HL-60/S4 treated with retinoic acid at 250 ng/mL for 4 days and 3 days (cell line): ENCODE data around the gene NYAP2.

Experiments used
- in situ Hi-C: fragments of 300-500 bp; cut with MboI; formaldehyde crosslinking; loops from 2 replicates; pipeline ENCODE4 v1.7.0; 2022; ENCODE audit warnings: low sequenced_read_pairs

The NYAP2 gene

DNA sequence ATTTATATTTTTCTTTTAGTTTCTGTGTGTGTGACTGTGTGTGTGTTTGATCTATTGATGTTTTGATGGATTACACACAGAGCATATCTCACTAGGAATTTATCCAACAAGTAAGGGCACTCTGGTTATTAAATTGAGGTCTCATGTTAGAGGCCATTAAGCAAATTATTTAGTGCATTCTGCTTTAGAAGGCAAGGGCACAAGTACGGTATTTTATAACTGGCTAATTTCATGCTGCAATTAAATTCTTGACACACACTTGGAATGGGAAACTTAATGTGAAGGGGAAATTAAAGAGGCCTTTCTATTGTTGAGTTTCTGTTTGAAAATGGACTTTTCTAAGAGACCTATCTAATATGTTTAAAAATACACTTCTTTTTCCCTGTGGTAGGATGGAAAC lies 25.8 kb downstream of the NYAP2 start:
- in situ Hi-C loops, result no loop called here

DNA sequence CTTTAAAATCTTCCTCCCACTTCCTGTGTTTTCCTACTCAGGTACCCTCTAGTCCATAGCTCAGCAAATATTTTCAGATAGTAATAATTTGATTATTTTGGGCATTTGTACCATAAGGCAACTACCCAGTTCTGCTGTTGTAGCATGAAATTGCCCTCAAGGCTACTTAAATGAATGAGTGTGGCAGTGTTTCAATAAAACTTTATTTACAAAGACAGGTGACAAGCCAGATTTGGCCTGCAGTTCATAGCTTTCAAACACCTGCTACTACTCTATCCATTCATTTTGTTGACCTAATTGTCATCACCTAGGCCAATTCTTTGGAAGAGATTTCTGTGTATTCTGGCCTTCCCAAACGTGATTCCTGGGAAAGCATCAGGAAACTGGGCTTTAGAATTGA lies 28.9 kb downstream of the NYAP2 start:
- in situ Hi-C loops, result no loop called here

DNA sequence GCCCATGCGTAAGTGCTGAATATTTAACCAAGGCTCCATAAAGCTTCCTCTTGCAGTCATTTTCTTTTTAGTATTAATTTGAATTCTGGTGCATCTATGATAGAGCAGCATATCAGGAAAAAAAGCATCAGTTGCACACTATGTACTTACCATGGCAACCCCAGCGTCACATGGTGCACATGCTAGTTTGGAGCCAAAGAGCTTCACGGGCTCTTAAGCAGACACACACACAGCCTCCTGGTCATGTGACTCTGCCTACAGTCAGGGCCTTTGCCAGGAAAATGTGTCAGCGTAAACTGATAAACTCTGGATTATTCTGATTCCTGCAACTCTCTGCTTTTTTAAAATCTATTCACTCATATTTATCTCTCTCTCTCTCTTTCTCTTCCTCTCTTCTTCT lies 30.2 kb downstream of the NYAP2 start:
- in situ Hi-C loops, result no loop called here

GRCh38 chr2:225431105-225431863 lies 31.8 kb downstream of the NYAP2 start:
- in situ Hi-C loops, result no loop called here

DNA sequence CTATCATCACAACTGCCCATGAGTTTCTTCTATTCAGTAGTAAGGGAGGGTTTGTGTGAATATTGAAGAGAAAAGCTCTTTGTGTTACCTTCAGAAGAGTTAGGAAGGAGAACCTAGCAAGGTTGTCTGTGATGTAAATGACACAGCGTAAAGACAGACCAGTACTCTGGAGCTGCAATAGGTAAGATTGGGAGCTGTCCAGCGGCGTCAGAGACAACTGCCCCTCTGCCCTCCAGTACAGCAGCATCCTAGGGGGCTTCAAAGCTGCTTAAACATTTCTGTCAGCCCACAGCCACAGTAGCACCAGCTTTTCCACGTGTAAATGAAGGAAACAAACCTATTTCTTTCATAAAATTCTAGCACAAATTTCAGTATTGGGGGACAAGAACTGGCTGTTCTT lies 34.5 kb downstream of the NYAP2 start:
- in situ Hi-C loops, result no loop called here

GRCh38 chr2:225437319-225437718 lies 37.8 kb downstream of the NYAP2 start:
- in situ Hi-C loops, result no loop called here

DNA sequence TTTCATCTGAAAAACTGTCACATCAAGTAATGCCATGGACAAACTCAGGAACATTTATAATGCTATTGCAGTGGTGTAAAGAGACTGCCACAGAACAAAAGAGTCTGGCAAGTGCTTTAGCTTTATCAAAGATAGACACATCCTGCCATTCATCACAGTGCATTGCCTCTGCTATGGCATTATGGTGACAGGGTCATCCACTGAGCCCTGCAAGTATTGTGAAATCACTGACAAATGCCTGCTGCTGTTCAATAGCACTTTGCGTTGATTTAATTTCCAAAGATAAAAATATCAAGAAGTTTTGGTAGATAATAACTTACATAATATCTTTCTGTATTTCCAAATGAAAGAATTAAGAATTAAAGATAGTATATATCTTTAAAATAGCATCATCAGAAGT lies 38.7 kb downstream of the NYAP2 start:
- in situ Hi-C loops, result no loop called here

DNA sequence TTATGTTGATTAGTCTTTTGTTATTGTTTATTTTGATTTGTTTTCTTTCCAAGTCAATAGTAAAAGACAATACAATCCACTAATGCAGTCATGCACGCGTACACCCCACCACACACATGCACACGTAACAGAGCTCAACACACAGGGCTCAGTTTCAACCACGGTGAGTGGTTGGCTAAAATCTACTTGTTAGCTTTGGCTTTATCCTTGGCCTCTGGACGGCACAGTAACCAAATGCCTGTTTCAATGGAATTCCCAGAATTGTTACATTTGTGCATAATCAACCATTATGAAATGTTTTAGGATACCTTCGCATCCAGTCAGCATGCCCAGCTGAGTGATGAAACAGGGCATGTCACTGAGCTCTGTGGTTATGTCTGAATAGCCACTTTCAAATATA lies 53.2 kb downstream of the NYAP2 start:
- in situ Hi-C loops, result no loop called here

DNA sequence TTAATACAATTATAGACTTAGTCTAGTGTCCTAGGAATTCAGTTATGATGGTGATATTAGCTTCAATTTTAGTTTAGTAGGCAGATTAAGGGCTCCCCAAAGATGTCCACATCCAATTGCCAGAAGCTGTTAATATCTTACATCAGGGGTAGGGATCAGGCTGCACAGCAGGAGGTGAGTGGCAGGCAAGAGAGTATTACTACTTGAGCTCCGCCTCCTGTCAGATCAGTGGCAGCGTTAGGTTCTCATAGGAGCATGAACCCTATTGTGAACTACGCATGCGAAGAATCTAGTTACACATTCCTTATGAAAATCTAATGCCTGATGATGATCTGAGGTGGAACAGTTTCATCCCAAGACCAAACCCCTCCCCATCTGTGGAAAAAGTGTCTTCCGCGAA lies 54.9 kb downstream of the NYAP2 start:
- in situ Hi-C loops, result no loop called here

DNA sequence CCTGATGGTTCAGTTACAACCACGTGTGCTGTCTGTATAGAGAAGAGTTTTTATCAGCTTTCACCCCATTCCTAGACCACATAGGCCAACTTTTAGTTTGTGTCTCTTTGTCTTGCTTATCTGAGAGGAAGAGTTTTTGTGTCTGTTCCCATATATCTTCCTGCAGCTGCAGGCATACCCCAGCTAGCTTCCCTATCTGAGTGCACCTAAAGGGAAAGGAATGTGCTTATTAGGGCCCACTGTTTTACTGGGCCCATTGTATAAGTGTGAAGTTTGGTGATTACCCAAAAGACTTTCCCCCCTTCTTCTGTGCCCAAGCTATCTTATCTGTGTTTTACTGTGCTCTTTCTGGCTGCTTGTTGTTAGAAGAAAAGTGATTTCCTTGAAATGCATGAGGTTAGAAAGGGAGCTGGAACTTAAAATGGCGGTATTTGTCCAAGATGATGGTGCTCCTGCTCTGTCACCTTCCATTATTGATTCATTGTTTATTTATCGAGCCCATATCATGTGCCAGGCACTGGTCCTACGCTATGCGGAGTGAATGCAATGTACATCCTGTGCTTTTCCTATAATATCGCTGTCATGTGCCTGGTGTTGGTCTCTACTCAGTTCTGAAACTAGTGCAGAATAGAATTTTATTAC lies 57.2 kb downstream of the NYAP2 start:
- in situ Hi-C loops, result no loop called here

DNA sequence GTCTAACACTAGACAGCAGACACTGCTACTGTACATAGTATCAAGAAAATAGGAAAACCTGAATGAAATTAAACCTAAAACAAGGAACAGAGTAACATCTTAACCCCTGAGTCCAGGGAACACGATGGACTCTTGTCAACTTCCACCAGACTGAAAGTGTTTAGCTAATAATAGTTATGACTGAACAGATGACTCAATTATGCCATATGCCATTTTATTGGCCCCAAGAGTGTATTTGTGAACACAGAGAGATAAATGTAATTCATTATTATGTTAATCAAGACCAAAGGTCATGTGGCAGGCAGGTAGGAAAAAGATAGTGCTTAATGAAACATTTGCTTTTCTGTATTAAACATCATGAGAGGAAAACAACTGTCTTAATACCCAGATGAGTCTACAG lies 58.0 kb downstream of the NYAP2 start:
- in situ Hi-C loops, result no loop called here

GRCh38 chr2:225458431-225459117 lies 59.1 kb downstream of the NYAP2 start:
- in situ Hi-C loops, result no loop called here

GRCh38 chr2:225462417-225462816 lies 62.9 kb downstream of the NYAP2 start:
- in situ Hi-C loops, result no loop called here

DNA sequence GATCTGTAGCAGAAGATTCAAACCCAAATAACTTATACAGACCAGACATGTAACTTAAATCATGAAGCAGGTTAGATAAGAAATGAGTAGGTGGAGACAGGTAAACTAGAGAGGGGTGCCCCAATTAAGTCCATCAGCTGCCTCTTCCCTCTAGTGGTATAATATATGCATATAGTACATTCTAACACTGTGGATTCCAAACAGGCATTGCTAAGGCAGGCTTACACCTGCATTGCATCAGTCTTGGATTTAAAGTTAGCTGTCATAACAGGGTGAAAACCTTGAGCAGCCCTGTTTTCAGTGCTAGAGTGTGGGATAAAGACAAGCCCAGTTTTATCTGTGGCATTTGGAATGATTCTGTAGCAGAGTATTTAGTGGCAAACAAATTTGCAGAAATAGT lies 63.4 kb downstream of the NYAP2 start:
- in situ Hi-C loops, result no loop called here

DNA sequence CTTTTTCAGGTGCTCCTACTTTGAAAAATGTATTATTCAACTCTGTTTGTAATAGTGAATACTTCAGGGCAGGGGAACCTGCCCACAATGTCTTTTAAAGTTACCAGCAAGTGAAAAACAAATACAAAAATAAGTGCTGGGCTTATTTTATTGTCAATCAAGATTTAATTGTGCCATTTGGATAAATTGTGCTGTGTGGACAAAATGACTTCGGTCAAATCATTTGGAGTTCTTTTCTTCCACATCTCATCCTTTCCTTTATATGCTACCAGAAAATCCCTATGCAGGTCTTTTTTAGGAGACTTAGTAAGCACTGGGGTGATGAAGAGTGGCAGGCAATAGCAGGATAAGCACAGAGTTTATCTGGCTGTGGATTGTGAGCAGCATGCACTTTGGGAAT lies 63.9 kb downstream of the NYAP2 start:
- in situ Hi-C loops, result no loop called here

- in situ Hi-C loops, result no loop called here
Measured at GRCh38 chr2:225464346-225465025, 65.0 kb downstream of the NYAP2 start.

DNA sequence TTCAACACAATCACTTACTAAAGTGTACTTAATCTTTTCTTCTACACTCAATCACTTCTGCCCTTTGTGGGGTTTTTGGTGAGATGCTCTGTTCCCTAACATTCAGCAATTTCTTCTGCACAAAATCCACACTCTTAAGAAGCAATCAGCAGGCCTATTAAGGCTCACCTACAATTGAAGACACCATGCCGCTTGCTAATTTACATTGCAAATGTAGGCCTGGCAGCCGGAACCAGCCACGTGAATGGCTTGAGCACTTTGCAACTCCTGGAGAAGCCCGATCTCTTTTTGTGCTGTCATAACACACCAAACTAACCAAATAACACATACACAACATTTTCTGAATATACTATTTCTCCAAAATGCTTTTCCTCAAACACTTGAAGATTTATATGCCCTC lies 66.3 kb downstream of the NYAP2 start:
- in situ Hi-C loops, result no loop called here

DNA sequence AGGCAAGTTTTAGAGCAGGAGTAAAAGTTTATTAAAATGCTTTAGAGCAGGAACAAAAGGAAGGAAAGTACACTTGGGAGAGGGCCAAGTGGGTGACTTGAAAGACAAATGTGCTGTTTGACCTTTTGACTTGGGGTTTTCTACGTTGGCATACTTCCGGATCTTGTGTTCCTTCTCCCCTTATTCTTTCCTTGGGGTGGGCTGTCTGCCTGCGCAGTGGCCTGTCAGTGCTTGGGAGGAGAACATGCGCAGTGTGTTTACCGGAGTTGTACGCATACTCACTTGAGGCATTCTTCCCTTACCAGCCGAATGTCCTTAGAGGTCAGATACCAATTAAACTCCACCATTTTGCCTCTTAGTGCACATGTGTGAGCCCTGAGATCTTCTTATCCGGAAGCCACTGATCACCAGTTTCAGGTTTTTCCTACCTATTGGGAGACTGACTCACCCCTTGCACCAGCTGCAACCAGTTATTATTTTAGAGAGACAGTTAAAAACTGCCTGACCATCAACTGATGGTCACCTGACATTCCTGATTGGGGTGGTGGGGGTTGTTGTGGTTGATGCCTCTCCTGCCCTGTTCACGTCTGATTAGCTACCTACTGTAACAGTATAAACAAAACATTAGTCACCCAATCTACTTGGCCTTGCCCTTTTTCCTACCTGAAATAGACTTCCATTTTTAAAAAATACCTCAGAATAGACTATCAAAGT lies 67.5 kb downstream of the NYAP2 start:
- in situ Hi-C loops, result no loop called here

DNA sequence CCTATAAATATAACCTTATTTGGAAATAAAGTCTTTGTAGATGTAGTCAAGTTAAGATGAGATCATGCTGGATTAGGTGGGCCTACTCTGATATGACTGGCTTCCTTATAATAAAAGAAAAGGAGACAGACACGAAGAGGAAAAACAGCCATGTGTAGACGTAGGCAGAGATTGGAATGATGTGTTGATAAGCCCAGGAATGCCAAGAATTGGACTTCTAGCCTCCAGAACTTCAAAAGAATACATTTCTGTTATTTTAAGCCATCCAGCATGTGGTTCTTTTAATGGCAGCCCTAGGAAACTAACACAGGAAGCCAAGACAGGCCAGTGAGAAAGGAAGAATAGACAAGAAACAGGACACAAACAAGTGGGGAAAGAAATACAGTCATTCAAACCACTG lies 68.6 kb downstream of the NYAP2 start:
- in situ Hi-C loops, result no loop called here

DNA sequence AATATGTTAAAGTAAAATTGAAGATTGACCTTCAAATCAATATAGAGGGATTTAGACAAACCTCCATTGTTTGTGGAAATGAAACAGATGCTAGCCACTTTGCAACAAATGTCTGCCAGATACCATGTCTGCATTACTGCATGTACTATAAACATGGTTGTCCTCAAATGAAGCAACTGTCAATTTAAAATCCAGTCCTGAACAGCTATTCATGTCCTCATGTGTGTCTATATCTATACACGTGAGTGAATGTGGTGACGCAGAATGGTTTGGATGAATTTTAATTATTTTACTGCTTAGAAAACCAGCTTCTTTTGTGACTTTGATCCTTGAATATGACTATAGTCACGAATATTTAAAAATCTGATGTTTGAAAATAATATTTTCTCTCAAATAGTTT lies 71.5 kb downstream of the NYAP2 start:
- in situ Hi-C loops, result no loop called here

DNA sequence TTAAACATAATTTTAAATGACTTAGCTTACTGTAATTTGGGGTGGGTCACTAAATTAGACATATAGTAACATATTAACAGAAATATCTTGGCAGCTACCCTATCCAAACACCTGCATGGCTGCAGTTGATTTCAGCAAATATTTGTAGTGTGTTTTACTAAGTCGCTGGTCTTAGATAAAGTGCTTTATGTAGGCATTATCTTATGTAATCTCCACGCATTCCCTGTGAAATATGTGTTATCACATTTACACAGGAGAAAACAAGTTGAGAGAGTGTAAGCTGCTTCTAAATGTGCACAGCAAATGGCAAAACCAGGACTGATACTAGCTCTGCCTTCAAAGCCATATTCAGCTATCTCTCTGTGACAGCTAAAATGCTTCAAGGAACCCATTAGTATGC lies 72.0 kb downstream of the NYAP2 start:
- in situ Hi-C loops, result no loop called here
